GM12891 (cell line): ENCODE measurements around the gene CST6.

Source experiments
- DNase-seq: peaks from one replicate; pipeline ENCODE4 v3.0.0; 2011; ENCODE audit warnings: low spot score; ENCODE audit not compliant: insufficient read length
- FAIRE-seq: peaks from 2 replicates; lab custom pipeline; 2011; peaks lifted over from hg19 to GRCh38; lab: Jason Lieb, UNC
- PAX5 ChIP-seq: IDR thresholded peaks from 2 replicates; pipeline ENCODE4 v1.6.1; 2011; ENCODE audit warnings: low read length, moderate library complexity, mild to moderate bottlenecking; ENCODE audit not compliant: insufficient read depth, severe bottlenecking
- POLR2A ChIP-seq: IDR thresholded peaks from 2 replicates; pipeline ENCODE4 v1.6.1; 2011; ENCODE audit warnings: low read depth, low read length, control low read depth
- POLR2AphosphoS5 ChIP-seq: IDR thresholded peaks from 2 replicates; pipeline ENCODE4 v1.6.1; 2011; ENCODE audit warnings: low read depth, low read length, control low read depth
- POU2F2 ChIP-seq: IDR thresholded peaks from 2 replicates; pipeline ENCODE4 v1.6.1; 2011; ENCODE audit warnings: low read depth, mild to moderate bottlenecking, control low read depth, low read length, moderate library complexity
- SPI1 ChIP-seq: IDR thresholded peaks from 2 replicates; pipeline ENCODE4 v1.6.1; 2011; ENCODE audit warnings: low read depth, low read length, control low read depth
- TAF1 ChIP-seq: IDR thresholded peaks from 2 replicates; pipeline ENCODE4 v1.6.1; 2011; ENCODE audit warnings: low read depth, low read length, control low read depth

The CST6 gene

GRCh38 chr11:66045177-66045639 is 33.4 kb downstream of the CST6 start:
- DNase-seq (peak; percentile 89), FAIRE-seq (peak; percentile 95)
- TF ChIP-seq PAX5, result no peak
- TF ChIP-seq TAF1, result no peak
- no peak for TF ChIP-seq SPI1
- TF ChIP-seq POU2F2, result no peak
- no peak for TF ChIP-seq POLR2A
- no peak for TF ChIP-seq POLR2AphosphoS5

GRCh38 chr11:66046901-66047300 is 35.1 kb downstream of the CST6 start:
- TF ChIP-seq TAF1 (no peak), SPI1 (peak; percentile 45; the same call in 1 of the 2 replicates)
- no peak for DNase-seq
- no peak for FAIRE-seq

GRCh38 chr11:66047541-66048365 is 35.9 kb downstream of the CST6 start:
- TF ChIP-seq TAF1 (no peak), PAX5 (no peak), POLR2A (no peak), POLR2AphosphoS5 (no peak), SPI1 (no peak), POU2F2 (no peak)
- no peak for DNase-seq
- FAIRE-seq, result no peak

GRCh38 chr11:66048547-66049323 is 36.9 kb downstream of the CST6 start, which contains the start of gene GAL3ST3:
TSS of gene GAL3ST3 (minus strand) at chr11:66049161. CDS start at chr11:66045415, 3,746 bp downstream.
- no peak for TF ChIP-seq PAX5
- no peak for TF ChIP-seq SPI1
- TF ChIP-seq POU2F2, result no peak
- no peak for TF ChIP-seq TAF1
- TF ChIP-seq POLR2AphosphoS5, result no peak
- TF ChIP-seq POLR2A, result no peak
- FAIRE-seq (no peak), DNase-seq (no peak)

- TF ChIP-seq POLR2AphosphoS5 (no peak), PAX5 (no peak), POLR2A (no peak), POU2F2 (no peak), TAF1 (no peak), SPI1 (no peak)
- DNase-seq (no peak), FAIRE-seq (no peak)
Observed at GRCh38 chr11:66050581-66051231, 38.9 kb downstream of the CST6 start.

- no peak for FAIRE-seq
- DNase-seq, result no peak
- no peak for TF ChIP-seq PAX5
- no peak for TF ChIP-seq POU2F2
- no peak for TF ChIP-seq POLR2AphosphoS5
- TF ChIP-seq POLR2A, result no peak
- TF ChIP-seq SPI1, result no peak
- TF ChIP-seq TAF1, result no peak
Observed at GRCh38 chr11:66051371-66051765, 39.6 kb downstream of the CST6 start.

GRCh38 chr11:66051766-66052663 is 40.2 kb downstream of the CST6 start, which contains the start of gene SF3B2:
TSS of gene SF3B2 (plus strand) at chr11:66052364. CDS start at chr11:66052385, 21 bp downstream.
- FAIRE-seq (peak; percentile 99), DNase-seq (peak; percentile 97)
- TF ChIP-seq POLR2A (peak; percentile 86), TAF1 (peak; percentile 92), POLR2AphosphoS5 (peak; percentile 76), POU2F2 (no peak), SPI1 (no peak; the same call in 1 of the 2 replicates)

- FAIRE-seq, result no peak
- no peak for DNase-seq
- TF ChIP-seq PAX5 (no peak), POLR2A (no peak), POU2F2 (no peak), SPI1 (no peak), TAF1 (no peak), POLR2AphosphoS5 (no peak)
Observed at GRCh38 chr11:66052664-66052982, 40.8 kb downstream of the CST6 start.
